Stimulated activated CD4-positive, alpha-beta T cell treated with anti-CD3 and anti-CD28 coated beads, TNF-alpha, amount 100 ng/mL, for 48 hours (primary cell): ENCODE data around the gene FHDC1.

Experiments used
- DNase-seq, 3 donors: peaks; one replicate each; pipeline ENCODE4 v3.0.0-alpha.2; 2020; ENCODE audit warnings: low read depth in 3 of 3

FHDC1 gene

DNA sequence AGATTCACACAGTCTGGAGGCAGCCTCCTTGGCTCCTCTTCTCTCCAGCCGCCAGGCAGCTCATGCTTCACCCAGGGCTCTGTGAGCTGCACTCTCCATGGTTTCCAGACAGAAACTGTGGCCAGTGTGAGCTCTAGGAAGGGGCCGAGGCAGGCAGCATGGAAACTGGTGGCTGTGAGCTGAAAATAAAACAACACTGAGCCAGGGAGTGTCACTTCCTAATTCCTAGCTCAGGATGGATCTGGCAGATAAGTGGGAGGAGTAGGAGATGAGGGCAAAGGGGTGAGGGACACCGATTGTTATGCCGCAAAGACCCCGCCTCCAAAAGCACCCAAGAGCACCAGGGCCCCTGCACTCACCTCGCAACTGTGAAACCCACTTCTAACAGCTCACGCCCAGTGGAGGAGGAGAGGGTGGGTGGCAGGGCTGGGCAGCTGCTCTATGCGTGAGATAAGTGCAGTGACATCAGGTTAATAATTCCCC lies 69.8 kb downstream of the FHDC1 start:
- DNase-seq, result no peak

DNA sequence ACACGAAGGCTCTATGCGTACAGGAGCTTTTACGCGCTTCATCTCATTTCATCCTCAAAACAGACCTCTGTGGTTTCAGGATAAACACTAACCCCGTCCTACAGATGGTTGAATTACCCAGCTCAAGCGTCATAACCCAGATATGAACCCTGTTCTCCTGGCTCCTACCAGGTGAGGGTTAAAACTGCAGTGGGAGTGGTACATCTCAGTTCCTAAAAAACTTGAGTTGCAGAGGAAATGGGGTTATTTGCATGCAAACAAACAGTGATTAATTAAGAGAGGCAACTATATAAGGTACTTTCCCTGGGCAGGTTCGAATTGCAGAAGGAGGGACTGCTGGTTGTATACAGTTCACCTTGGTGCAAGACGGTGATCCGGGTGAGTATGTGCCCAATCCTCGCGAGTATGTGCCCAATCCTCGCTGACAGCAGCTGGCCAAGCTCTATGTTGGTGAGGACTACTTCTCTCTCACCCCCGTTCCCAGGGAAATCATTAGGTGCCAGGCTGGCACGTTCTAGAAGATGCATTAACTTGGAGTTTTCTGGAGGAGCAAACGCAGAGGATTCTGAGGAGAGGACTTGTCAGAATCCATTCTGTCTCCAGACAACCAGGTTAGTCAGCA lies 72.6 kb downstream of the FHDC1 start:
- DNase-seq, result no peak

DNA sequence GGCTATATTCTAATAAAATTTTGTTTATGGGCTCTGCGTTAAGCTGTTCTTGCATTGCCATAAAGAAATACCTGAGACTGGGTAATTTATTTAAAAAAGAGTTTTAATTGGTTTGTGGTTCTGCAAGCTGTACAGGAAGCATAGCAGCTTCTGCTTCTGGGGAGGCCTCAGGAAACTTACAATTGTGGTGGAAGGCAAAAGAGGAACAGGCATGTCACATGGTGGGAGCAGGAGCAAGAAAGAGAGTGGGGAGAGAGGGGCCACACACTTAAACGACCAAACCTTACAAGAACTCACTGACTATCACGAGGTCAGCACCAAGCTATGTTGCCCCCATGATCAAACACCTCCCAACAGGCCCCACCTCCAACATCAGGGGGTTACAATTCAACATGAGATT lies 74.0 kb downstream of the FHDC1 start:
- DNase-seq, result no peak

DNA sequence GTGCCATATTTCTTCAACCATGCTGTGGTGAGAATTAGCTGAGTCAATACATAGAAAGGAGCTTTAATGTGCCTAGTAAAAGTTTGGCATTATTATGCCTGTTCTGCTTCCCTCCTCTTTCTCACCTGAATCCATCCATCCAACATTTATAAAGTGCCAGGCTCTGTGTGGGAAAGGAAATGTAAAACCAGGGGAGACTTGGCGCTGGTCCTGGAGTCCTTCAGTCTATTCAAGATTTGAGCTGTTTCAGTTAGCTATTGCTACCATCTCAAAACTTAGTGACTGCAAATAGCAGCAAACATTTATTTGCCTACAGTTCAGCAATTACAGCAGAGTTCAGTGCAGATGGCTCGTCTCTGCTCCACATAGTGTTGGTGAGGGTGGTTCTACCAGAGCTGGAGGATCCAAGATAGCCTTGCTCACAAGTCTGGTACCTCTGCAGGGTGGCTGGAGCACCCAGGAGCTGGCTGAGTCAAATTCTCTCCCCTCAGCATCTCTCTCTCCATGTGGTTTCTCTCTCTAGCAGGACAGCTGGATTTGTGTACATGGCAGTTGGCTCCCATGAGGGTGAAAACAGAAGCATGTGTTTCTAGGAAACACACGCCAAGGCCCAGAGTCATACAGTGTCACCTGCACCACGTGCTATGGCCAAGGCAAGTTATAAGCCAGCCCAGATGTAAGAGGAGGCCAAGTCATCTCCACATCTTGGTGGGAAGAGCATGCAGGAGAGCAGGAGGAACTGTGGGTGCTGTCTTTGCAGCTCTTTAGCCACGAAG lies 77.3 kb downstream of the FHDC1 start:
- DNase-seq, result no peak

DNA sequence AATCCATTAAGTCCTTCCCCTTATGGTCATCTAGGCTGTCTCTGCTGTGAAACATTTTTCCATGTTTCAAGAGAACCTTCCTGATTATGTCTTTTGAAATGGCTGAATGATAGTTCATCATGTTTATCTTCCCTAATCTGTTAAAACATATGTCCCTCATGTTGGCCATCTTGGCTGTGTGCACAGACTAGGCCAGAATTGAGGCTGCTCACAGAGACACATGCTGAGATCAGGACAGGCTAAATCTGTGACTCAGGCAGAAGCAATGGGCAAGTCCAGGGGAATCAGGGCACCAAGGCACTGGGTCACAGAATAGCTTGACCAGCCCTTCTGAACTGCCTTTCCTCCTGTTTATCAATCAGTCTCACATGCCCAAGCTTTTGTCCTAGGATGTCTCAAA lies 78.3 kb downstream of the FHDC1 start:
- DNase-seq, result no peak

DNA sequence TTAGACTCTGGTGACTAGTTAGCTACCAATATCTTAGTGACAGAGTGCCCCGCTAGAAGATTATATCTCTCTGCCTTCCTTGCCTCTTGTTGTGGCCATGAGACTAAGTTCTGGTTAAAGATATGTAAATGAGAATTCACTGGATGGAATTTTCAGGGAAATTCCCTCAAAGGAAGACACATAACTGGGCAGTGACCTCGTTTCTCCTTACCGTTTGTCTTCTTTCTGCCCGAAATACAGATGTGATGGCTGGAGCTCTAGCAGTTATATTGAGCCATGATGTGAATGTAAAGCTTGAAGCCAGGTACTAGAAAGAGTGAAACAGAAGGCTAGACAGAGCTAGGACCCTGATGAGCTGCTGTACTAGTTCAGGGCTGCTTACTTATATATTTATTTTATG lies 80.5 kb downstream of the FHDC1 start:
- DNase-seq, result no peak

DNA sequence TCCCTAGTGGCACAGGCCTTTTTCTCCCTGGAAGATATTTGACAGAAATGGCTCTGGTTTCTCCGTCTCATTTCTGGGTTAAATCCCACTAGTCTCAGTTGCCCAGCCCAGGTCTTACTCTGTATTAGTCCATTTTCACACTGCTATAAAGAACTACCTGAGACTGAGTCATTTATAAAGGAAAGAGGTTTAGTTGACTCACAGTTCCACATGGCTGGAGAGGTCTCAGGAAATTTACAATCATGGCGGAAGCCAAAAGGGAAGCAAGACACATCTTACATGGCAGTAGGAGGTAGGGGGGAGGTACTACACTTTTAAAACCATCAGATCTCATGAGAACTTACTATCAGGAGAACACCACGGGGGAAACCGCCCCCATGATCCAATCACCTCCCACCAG lies 81.9 kb downstream of the FHDC1 start:
- no peak for DNase-seq

DNA sequence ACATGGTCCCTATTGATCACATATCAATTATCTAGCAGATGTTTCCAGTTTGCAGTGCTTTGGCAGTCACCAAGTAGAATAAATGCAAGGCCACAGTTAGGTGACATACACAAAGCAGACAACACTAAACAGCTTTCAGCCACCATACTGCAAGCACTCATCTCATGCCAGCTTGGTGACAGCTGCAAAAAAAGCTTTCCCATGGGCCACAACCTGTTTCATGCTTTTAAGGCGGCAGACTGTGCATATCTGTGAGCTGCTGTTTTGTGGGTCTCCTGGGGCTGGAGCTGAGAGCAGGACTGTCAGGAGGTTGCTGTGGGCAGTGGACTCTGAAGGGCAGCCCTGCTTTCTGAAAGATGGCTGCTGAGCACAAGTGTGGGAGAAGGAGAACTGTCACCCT lies 82.6 kb downstream of the FHDC1 start:
- DNase-seq, result no peak

DNA sequence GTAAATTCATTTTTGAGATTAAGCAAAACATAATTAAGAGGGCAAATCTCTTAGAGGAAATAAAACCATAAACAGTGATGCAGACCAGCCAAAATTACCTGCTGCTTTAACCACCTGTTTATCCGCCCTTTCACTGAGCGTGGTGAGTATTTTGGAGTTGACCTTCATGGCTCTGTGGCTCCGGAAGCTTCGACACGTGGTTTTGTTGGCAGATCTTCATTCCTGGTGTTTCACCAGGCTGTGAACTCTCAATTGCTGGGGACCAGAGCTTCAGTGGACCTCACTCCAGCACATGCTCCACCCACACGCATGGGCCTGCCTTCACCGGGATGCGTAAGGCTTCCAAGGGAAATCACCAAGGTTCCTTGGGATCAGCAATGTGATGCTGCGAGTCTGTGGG lies 83.8 kb downstream of the FHDC1 start:
- DNase-seq, result no peak

DNA sequence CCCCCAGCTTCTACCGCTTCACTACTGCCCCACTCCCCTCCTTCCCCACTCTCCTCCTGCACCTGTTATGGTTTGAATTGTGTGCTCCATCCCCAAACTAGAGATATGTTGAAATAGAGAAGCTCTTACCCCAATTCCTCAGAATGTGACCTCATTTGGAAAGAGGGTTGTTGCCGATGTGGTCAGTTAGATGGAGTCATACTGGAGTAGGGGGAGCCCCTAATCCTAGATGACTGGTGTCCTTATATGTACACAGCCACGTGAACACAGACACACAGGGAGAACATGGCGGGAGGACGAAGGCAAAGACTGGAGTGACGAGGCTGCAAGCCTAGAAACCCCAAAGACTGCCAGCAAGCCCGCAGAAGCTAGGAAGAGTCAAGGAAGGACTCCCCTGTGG lies 84.3 kb downstream of the FHDC1 start:
- no peak for DNase-seq

DNA sequence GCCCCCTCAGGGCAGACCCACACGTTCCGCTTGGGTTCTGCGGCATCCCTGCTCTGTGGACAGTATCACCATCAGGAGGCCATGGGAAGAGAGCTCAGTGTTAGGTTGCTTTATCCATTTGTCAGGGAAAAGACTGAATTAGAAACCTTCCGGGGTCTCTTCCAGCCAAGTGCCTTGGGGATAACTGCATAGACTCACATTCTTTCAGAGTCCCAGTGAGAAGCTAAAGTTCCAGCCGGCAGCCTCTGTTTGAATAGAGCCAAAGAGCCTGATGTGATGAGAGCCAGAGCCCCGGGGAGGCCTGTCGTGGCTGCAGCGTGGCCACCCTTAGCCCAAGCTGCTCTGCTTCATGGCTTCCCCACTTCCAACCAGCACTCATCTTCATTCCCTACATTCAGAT lies 85.2 kb downstream of the FHDC1 start:
- no peak for DNase-seq

DNA sequence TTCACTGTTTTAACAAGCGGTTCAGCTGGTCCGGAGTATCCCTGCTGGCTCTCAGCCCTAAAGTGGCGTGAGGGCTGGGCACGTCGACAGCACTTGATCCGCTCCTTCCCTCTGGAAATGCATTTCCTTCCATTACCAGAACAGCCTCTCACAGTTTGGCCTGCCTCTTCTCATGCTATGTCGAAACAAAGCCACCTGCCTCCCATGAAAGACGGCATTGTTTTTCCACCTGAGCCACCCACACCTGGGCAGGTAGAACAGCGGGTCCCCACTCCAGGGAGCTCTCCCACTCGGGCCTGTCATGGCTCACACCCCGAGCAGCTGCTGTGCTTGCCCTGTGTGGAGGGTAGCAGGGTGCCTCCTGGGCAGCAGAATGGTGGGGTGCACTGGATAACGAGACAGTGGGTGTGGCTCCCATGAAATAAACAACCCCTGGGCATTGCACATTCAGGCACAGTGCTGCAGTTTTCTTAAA lies 86.2 kb downstream of the FHDC1 start:
- no peak for DNase-seq

DNA sequence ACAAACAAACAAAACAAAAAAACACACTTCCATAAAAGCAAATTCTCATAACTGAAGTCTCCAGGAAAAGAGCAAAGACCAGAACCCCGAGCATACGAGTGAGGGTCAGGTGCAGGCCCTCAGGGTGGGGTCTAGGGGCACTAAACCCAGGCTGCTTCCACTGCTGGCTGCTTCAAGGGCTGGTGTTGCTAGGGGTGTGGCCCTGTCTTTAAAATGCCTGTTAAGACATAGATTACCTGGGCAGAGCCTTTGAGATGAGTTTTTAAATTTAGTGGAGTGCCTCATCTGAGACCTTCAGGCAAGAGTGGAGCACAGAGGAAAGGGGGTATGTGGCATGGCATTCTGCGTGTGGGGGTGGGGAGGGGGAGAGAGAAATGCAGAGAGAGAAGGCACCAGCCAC lies 87.0 kb downstream of the FHDC1 start:
- DNase-seq, result no peak

DNA sequence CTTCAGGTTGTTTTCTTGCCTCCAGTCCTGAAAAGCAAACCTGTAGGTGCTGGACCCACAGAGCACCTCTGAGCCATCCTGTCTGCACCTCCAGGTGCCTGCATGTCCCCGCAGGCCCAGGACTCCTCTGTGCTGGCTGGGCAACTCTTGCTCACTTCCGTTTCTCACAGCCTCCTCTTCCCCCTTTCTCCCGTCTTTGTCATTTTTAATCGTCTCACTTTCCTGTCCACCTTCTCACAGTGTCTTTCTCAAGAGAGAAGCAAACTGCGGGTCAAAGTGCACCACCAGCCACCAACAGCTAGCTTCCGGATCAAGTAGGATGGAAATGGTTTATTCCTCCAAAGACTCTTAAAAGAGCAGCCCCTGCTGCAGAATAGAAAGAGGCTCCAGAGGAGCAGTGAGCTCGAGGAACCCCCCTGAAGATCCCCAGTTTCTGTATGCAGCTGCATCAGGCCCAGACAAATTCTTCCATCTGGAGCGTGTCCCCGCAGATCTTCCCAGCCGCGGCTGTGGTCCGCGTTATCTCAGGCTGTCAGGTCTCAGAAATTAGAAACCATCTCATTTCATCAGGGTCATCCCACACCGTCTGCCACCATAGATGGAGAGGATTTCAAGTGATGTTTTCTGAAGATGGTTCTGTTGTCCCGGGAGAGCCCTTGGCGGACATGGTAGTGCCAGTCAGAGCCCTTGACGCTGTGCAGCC lies 87.7 kb downstream of the FHDC1 start:
- no peak for DNase-seq

DNA sequence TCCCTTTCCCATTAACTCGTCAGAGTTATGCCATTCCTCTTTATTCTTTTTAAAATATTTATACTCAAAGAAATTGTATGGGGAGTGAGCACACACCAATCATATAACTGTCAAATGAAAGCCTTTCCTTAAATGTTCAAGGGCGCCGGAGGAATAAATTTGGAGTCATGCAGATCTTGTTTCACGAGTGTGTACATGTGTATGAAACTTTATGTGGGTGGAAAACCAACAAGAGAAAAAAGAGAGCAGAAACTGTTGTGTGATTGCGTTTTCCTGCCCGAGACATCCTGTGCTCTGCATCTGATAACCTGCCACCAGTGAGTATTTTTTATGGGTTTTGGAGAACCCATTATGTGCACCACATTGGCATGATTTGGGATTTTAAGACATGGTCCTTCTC lies 88.3 kb downstream of the FHDC1 start:
- no peak for DNase-seq

DNA sequence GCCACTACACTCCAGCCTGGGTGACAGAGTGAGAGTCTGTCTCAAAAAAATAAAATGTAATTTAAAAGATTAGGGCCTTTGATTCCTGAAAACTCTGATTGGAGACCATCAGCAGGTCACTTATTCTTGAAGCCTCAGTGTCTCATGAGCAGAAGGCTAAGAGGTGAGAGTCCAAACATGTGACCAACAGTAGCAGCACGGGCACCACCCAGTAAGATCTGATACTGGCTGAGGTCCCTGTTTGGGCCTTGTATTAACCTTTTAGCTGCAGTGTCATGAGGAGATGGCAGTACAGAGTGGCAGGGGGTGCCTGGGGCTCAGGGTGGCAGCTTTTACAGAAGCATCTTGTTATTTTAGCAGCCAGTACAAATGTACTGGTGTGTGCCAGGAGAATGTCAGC lies 89.3 kb downstream of the FHDC1 start:
- no peak for DNase-seq

DNA sequence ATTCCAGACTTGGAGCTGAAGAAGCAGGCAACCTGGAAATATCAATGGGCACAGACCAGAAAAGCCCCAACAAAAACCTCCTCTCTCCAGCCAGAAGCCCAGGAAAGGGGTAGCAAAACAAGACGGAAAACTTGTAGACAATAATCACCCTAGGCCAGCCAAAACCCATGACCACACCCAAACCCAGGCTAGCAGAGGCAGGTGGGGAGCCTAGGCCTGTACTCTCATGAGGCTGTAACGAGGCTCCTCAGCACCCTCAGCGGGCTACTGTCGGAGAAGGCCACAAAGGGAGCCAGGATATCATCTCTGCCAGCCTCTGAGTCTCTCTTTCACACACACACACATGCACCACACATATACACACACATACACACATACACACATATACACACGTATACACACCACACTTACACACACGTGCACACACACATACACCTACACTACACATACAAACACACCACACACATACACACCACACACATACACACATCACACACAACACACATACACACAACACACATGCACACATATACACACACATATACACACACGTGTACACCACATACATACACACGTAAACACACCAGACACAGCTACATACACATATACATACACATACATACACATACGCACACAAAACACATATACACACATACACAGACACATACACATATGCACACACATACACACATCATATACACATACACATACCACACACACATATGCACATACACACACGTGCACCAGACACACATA lies 90.6 kb downstream of the FHDC1 start:
- no peak for DNase-seq

DNA sequence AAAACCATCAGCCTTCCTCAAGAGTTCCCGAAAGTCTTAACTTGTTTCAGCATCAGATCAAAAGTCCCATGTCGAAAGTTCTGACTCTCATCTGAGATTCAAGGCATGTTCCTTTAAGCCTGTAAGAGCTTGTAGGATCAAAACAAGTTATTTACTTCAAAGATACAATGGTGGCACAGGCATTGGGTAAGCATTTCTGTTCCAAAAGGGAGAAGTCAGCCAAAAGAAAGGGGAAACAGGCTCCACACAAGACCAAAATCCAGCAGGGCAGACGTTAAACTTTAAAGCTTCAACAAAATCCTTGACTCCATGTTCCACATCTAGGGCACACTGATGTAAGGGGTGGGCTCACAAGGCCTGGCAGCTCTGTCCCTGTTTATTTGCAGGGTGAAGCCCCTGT lies 91.7 kb downstream of the FHDC1 start:
- DNase-seq, result no peak

DNA sequence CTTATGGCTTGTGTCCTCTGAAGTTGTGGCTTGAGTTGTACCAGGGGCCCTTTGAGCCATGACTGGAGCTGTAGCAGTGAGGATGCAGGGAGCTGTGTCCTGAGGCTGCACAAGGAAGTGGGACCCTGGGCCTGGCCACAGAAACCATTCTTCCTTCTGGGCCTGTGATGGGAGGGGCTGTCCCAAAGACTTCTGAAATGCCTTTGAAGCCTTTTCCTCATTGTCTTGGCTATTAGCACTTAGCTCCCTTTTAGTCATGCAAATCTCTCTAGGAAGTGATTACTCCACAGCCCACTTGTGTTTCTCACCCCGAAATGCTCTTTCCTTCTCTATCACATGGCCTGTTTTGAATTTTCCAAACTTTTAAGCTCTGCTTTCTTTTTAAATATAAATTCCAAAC lies 92.4 kb downstream of the FHDC1 start:
- no peak for DNase-seq
